Stomach (tissue), 9 donors: ENCODE results near the gene PPP1R1C. TPM values are rescaled to one million over a fixed set of nuclear protein-coding genes. Genes with fewer than 3 reads are reported as not detected.
A peak's percentile ranks its signal among the peaks of the same experiment; 100 is the strongest.
"Not testable (repeated sequence)": the region's sequence is repeated elsewhere in the genome, so short reads cannot be mapped to it uniquely, and the experiment has no call there.

Experiments used
- DNase-seq, 2 donors: peaks; one replicate each; pipeline versions ENCODE4 v3.0.0 to v3.0.0-alpha.2; 2013 to 2019
- H3K27ac ChIP-seq, 5 donors: fragments of 200-600 bp in 4 of 5; sonication (generic) in 4 of 5; one replicate each; pipeline ENCODE4 v1.5.1; 2013 to 2019; ENCODE audit warnings: mild to moderate bottlenecking in 1 of 5, moderate library complexity in 1 of 5
- H3K27me3 ChIP-seq, 3 donors: fragments of 200-600 bp; sonication (generic); one replicate each; pipeline ENCODE4 v1.5.1; 2017 to 2019; ENCODE audit warnings: mixed run types in 1 of 3
- H3K36me3 ChIP-seq, 4 donors: fragments of 200-600 bp; sonication (generic); 1 replicate in 3 of 4; 2 replicates in 1 of 4; pipeline ENCODE4 v1.5.1; 2016 to 2019
- H3K4me1 ChIP-seq, 4 donors: fragments of 200-600 bp; sonication (generic); one replicate each; pipeline ENCODE4 v1.5.1; 2016 to 2019
- H3K4me3 ChIP-seq, 4 donors: fragments of 200-600 bp; sonication (generic) in 3 of 4; one replicate each; pipeline ENCODE4 v1.5.1; 2016 to 2019; ENCODE audit warnings: mild to moderate bottlenecking in 1 of 4
- H3K9me3 ChIP-seq, 4 donors: fragments of 200-600 bp; sonication (generic); one replicate each; pipeline ENCODE4 v1.5.1; 2016 to 2019
- CTCF ChIP-seq, 7 experiments: fragments of 450-650 bp in 4 of 7; fragments of 200-600 bp in 3 of 7; sonication (generic) in 3 of 7; IDR thresholded peaks; one replicate each; pipeline ENCODE4 v1.5.1; 2016 to 2019; ENCODE audit warnings: antibody characterized with exemption in 7 of 7, control low read depth in 2 of 7, mild to moderate bottlenecking in 1 of 7
- EP300 ChIP-seq: sonication (generic); formaldehyde crosslinking; IDR thresholded peaks from one replicate; pipeline ENCODE4 v1.6.1; 2017; ENCODE audit warnings: antibody characterized with exemption
- POLR2A ChIP-seq, 4 donors: fragments of 450-650 bp; IDR thresholded peaks; one replicate each; pipeline ENCODE4 v1.6.1; 2016; ENCODE audit warnings: antibody characterized with exemption in 4 of 4, control low read depth in 2 of 4, mild to moderate bottlenecking in 1 of 4, moderate library complexity in 1 of 4
- POLR2AphosphoS5 ChIP-seq, 3 donors: sonication (generic); formaldehyde crosslinking; IDR thresholded peaks; one replicate each; pipeline ENCODE4 v1.6.1; 2016; ENCODE audit warnings: antibody characterized with exemption in 3 of 3
- whole genome bisulfite sequencing, 5 donors: extraction: QIAGEN DNeasy Blood & Tissue Kit in 3 of 5; methylation state at CpG; one replicate each; pipeline versions ENCODE4 v1.1.5 to v1.1.7; 2013 to 2018; 5-methylcytosine and 5-hydroxymethylcytosine counted together
- intact Hi-C: fragments of 100-400 bp; cut with DNase I; formaldehyde crosslinking; loops from one replicate; pipeline ENCODE4 v1.15.1; 2023; ENCODE audit warnings: low total_unique reads
- polyA plus RNA-seq, 3 donors: library from polyadenylated mRNA; stranded (reverse); fragments of 200-250 nt; gene quantifications; one replicate each; pipeline ENCODE4 v1.2.3, GENCODE V29; 2013
- total RNA-seq, 5 donors: library from RNA; depleted of rRNA; stranded (reverse); fragments of >200 nt; gene quantifications; one replicate each; pipeline versions ENCODE4 v1.1.0 to v1.2.3, GENCODE V29; 2014 to 2016
- donor health status: healthy with polysubstance abuse.
- donor health status: Bipolar disorder and iron deficiency.
- donor health status: healthy.

The PPP1R1C gene
- total and polyA plus RNA-seq, 8 donors = 1.6 to 10.4 (median 3.9) TPM; not detected in 4

DNA sequence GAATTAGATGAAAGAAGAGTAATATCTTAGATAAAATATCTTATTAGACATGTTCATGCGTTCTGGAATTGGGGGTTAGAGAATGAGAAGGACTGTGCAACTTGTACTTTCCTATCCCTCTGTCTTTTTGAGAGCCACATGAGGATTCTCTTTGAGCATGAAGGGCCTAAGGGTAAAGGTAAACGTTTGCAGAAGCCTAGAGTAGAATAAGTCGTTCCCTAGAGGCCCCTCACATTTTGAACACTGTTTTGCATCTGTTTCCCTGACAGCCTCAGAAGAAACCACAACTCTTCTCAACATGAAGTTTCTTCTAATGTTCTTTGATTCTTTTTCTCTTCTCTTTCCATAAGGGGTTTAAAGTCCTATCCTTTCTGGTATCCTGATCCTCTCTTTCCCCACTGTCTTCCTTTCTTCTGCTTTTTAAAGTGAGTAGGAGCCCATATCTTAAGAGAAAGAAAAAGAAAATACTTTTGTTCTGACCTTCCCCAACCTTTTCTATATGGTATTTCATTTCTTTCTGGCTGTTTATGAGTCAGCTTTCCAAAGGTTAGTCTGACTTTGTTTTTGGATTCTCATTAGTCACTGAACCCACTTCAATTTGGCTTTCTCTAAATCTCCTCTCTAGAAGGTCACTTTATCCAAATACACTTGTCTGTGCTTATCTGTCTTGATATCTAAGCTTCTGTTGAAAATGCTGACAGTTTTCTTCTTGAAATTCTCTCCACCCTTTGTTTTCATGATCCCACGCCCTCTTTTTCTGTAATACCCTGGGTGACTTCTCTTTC is 34.8 kb downstream of the PPP1R1C start:
- no peak overlapping the region for H3K4me3 ChIP-seq
- intact Hi-C loops = no loop called here
- no peak for TF ChIP-seq POLR2A (IDR thresholded peaks at IDR 0.05)
- no peak for TF ChIP-seq CTCF (IDR thresholded peaks at IDR 0.05)
- H3K4me1 ChIP-seq = no peaks in the 10 kb centered on the region
- WGBS, 5 donors = 42 to 47% (median 47%) methylated on average over 4 of the region's 4 CpGs
- DNase-seq = no peak
- H3K36me3 ChIP-seq = no peaks in the 10 kb centered on the region
- no peaks in the 10 kb centered on the region for H3K27me3 ChIP-seq
- H3K27ac ChIP-seq = no peak overlapping the region
- peaks cover 0 to 23% (median 8%) of the 10 kb centered on the region in 4 donors for H3K9me3 ChIP-seq

DNA sequence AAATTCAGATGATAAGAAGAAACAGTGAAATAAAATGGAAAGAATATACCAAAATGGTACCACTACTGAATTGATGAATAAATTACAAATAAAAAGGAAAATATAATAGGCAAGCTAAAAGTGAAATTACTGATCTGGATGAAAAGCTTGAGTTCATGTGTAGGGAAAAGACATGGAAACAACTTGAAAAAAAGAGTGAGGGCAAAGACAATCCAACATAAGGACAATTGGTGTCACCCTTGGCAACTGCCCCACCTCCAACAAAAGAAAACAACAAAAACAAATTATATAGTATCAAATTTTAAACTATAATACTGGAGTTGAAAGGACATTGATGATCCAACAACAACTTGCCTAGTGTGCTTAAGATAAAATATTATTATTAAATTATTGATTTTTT is 37.6 kb downstream of the PPP1R1C start:
- Histone ChIP-seq H3K36me3 (no peaks in the 10 kb centered on the region), H3K27ac (no peak overlapping the region), H3K27me3 (no peaks in the 10 kb centered on the region), H3K9me3 (peaks cover 0 to 23% (median 8%) of the 10 kb centered on the region in 4 donors), H3K4me3 (no peak overlapping the region), H3K4me1 (no peaks in the 10 kb centered on the region)
- intact Hi-C loops = no loop called here
- TF ChIP-seq POLR2AphosphoS5 (IDR thresholded peaks at IDR 0.05) (no peak), POLR2A (IDR thresholded peaks at IDR 0.05) (no peak), EP300 (no peak), CTCF (IDR thresholded peaks at IDR 0.05) (no peak)
- no peak for DNase-seq

GRCh38 chr2:182030875-182031274 is 45.2 kb downstream of the PPP1R1C start:
- intact Hi-C loops, H3K36me3 ChIP-seq, H3K27ac ChIP-seq, H3K4me1 ChIP-seq, H3K27me3 ChIP-seq, H3K9me3 ChIP-seq, DNase-seq: not testable (repeated sequence)
- H3K4me3 ChIP-seq = peak overlapping the region in 2 of 4 donors; percentile 25 to 44
- WGBS, 5 donors = 56 to 92% (median 69%) methylated on average over 19 to 21 of the region's 21 CpGs

DNA sequence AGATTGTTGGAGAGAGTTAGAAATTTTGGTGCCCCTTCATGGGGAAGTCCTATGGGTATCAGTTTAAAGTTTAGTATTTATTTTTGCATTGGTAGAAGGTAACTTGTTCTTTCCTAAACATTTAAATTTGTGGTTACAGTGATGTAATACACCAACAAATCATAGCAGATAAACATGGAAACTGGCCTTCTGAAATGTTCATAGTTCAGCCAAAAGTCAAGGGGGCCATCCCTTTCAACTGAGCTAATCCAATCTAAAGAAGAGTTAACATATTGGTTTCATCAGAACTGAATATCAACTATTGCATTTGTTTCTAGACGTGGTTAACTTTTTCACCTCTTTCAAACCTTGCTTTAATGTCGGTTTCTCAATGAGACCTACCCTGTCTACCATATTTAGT is 46.3 kb downstream of the PPP1R1C start:
- no peaks in the 10 kb centered on the region for H3K9me3 ChIP-seq
- intact Hi-C loops = no loop called here
- TF ChIP-seq CTCF (IDR thresholded peaks at IDR 0.05) = no peak
- no peak for TF ChIP-seq EP300
- no peak for TF ChIP-seq POLR2A (IDR thresholded peaks at IDR 0.05)
- no peak for TF ChIP-seq POLR2AphosphoS5 (IDR thresholded peaks at IDR 0.05)
- DNase-seq = no peak
- no peaks in the 10 kb centered on the region for H3K36me3 ChIP-seq
- H3K27me3 ChIP-seq = no peaks in the 10 kb centered on the region
- no peaks in the 10 kb centered on the region for H3K4me1 ChIP-seq
- H3K27ac ChIP-seq = no peak overlapping the region
- no peak overlapping the region for H3K4me3 ChIP-seq
- WGBS, 5 donors = 77 to 95% (median 90%) methylated on average over 2 of the region's 2 CpGs

DNA sequence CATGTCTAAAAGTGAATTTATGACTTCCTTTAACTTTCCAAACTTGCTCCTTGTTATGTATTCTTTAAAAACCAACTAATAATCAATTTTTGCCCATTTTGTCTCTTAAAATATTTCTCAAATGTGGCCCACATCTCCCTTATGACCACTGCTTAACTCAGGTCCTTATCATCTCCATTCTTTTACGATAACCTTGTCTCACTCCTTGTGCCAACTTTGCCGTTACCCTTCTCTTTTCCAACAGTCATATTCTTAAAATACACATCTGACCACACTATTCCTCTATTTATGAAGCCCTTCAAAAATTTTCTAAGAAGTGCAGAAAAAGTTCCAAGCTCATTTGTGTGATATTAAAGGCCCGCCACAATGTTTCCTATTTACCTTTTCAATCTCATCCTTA is 47.8 kb downstream of the PPP1R1C start:
- Histone ChIP-seq H3K4me3 (no peak overlapping the region), H3K27ac (no peak overlapping the region), H3K27me3 (no peaks in the 10 kb centered on the region), H3K4me1 (no peaks in the 10 kb centered on the region), H3K9me3 (no peaks in the 10 kb centered on the region), H3K36me3 (no peaks in the 10 kb centered on the region)
- no peak for TF ChIP-seq POLR2A (IDR thresholded peaks at IDR 0.05)
- TF ChIP-seq POLR2AphosphoS5 (IDR thresholded peaks at IDR 0.05) = no peak
- no peak for TF ChIP-seq EP300
- no peak for TF ChIP-seq CTCF (IDR thresholded peaks at IDR 0.05)
- intact Hi-C loops = no loop called here
- 74 to 88% (median 83%) methylated on average over 3 of the region's 3 CpGs for WGBS, 5 donors
- no peak for DNase-seq
